Embryonic facial prominence (tissue), 1 donor: ENCODE measurements around the gene PIK3C3.
"Not testable (repeated sequence)": the region's sequence is repeated elsewhere in the genome, so short reads cannot be mapped to it uniquely, and the experiment has no call there.

Source experiments
- DNase-seq: peaks from one replicate; pipeline ENCODE4 v3.0.0-alpha.2; 2016; ENCODE audit errors: extremely low spot score

The PIK3C3 gene

GRCh38 chr18:42024131-42024530 lies 69.1 kb downstream of the PIK3C3 start:
- no peak for DNase-seq

- DNase-seq, result no peak
These were observed 70.5 kb downstream of the PIK3C3 start for GRCh38 chr18:42025491-42025890.

GRCh38 chr18:42025974-42026625 lies 71.1 kb downstream of the PIK3C3 start:
- DNase-seq, result no peak

- DNase-seq, result no peak
These were observed 73.3 kb downstream of the PIK3C3 start for GRCh38 chr18:42028247-42028832.

GRCh38 chr18:42029092-42029491 lies 74.1 kb downstream of the PIK3C3 start:
- no peak for DNase-seq

- no peak for DNase-seq
These were observed 75.7 kb downstream of the PIK3C3 start for GRCh38 chr18:42030586-42031182.

- no peak for DNase-seq
These were observed 77.4 kb downstream of the PIK3C3 start for GRCh38 chr18:42032447-42032846.

- no peak for DNase-seq
These were observed 78.2 kb downstream of the PIK3C3 start for GRCh38 chr18:42033137-42033810.

GRCh38 chr18:42038936-42039335 lies 83.9 kb downstream of the PIK3C3 start:
- no peak for DNase-seq

GRCh38 chr18:42039396-42039795 lies 84.4 kb downstream of the PIK3C3 start:
- DNase-seq, result no peak

GRCh38 chr18:42041793-42042192 lies 86.8 kb downstream of the PIK3C3 start:
- no peak for DNase-seq

GRCh38 chr18:42045346-42045745 lies 90.3 kb downstream of the PIK3C3 start:
- DNase-seq, result no peak

GRCh38 chr18:42047721-42048120 lies 92.7 kb downstream of the PIK3C3 start:
- no peak for DNase-seq

GRCh38 chr18:42048158-42048557 lies 93.1 kb downstream of the PIK3C3 start:
- no peak for DNase-seq

- not testable (repeated sequence) for DNase-seq
These were observed 94.5 kb downstream of the PIK3C3 start for GRCh38 chr18:42049536-42049935.

GRCh38 chr18:42051411-42051810 lies 96.4 kb downstream of the PIK3C3 start:
- DNase-seq, result no peak

GRCh38 chr18:42052122-42052708 lies 97.2 kb downstream of the PIK3C3 start:
- no peak for DNase-seq

GRCh38 chr18:42053188-42053781 lies 98.3 kb downstream of the PIK3C3 start:
- DNase-seq, result no peak

- no peak for DNase-seq
These were observed 109.1 kb downstream of the PIK3C3 start for GRCh38 chr18:42064109-42064508.

GRCh38 chr18:42067518-42067917 lies 112.5 kb downstream of the PIK3C3 start:
- DNase-seq, result no peak

GRCh38 chr18:42068030-42068429 lies 113.0 kb downstream of the PIK3C3 start:
- no peak for DNase-seq

GRCh38 chr18:42069036-42069435 lies 114.0 kb downstream of the PIK3C3 start:
- no peak for DNase-seq
